GM18499 (cell line): ENCODE results near the gene SIX2.
"Not testable (repeated sequence)": the region's sequence is repeated elsewhere in the genome, so short reads cannot be mapped to it uniquely, and the experiment has no call there.

Experiments used
- ATAC-seq: cut with Tn5 transposase; IDR thresholded peaks from one replicate; pipeline ENCODE4 v1.9.1; 2021; ENCODE audit warnings: moderate number of reproducible peaks; ENCODE audit not compliant: insufficient read depth, unreplicated experiment

SIX2 gene

DNA sequence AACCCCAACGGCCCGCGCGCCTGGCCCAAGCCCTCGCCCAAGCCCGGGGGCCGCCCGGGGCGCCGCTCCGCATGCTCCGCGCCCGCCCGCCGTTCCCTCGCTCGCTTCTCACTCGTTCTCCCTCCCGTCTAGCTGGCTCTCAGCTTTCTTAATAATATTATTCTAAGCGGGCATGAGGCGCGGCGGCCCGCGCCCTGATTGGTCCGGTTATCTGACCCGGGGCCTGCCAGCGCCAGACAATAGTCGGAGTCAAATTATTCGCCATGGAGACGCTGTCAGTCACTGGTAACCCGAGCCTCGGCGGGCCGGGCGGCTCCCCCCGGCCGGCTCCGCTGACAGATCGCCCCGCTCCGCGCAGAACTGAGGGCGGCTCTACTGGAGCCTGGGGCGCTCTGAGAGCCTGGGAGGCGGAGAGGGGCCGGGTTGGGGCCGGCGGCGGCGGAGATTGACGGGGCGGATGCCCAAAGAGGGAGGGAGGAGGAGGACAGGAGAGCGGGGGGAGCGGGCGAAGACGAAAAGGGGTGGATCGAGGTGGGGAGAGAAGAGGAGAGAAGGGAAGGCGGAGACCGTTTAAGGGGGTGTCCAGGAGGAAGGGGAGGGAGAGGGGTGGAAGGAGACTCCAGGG lies at the start of gene SIX2:
TSS of gene SIX2 (minus strand) at position 150 of the 625 bp plus-strand sequence. CDS start 342 bp downstream, outside the sequence.
- ATAC-seq = no peak

DNA sequence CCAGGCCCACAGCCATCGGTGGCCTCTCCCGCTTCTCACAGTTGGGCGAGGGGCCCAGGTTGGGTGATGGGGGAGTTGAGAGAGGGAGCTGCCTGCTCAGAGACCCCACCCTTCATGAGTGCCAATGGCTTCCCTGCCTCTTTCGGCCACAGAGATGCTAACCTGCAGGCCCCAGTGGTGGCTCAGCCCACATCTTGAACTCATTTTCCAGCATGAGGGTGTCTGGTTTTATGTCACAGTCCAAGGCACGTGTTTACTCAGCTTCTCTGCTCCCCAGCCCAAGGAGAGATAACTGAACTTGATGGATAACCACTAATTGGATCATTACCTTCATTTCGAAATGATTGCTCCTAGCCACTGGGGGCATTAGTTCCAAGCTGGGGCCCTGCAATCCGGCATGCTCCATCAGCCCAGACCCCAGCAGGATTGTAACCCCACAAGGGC lies 45.9 kb upstream of the SIX2 start:
- ATAC-seq = no peak

DNA sequence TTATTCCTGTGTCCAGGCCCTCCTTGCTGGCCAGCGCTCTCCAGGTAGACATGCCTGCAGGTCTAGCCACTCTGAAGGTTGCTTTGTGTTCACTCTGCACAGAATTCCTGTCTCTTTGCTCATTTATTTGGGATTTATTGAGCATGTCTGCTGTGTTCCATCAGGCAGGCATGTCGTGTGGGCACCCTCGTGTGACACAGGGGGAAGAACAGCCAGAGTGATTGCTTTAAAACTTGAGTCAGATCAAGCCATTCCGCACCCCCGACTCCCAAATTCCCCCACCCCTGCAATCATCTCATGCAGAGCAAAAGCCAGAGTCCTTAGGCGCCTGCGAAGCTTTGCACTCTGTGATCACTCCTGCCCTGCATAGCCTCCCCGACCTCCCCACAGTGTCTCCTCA lies 44.7 kb upstream of the SIX2 start:
- no peak for ATAC-seq

DNA sequence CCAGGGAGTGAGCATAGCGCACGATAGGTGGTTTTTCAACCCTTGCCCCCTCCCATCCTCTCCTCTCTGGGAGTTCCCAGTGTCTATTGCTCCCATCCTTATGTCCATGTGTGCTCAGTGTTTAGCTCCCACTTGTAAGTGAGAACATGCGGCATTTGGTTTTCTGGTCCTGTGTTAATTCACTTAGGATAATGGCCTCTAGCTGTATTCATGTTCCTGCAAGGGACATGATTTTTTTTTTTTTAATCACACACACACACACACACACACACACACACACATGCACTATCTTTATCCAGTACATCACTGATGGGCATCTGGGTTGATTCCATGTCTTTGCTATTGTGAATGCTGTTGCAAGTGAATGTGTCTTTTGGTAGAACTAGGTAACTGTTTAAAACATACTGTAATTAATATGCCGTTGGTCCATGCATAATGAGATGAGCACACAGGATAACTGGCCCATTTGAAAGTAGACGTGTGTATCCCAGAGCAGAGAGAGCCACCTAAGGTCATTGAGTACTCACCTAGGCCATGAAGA lies 43.2 kb upstream of the SIX2 start:
- ATAC-seq = no peak

DNA sequence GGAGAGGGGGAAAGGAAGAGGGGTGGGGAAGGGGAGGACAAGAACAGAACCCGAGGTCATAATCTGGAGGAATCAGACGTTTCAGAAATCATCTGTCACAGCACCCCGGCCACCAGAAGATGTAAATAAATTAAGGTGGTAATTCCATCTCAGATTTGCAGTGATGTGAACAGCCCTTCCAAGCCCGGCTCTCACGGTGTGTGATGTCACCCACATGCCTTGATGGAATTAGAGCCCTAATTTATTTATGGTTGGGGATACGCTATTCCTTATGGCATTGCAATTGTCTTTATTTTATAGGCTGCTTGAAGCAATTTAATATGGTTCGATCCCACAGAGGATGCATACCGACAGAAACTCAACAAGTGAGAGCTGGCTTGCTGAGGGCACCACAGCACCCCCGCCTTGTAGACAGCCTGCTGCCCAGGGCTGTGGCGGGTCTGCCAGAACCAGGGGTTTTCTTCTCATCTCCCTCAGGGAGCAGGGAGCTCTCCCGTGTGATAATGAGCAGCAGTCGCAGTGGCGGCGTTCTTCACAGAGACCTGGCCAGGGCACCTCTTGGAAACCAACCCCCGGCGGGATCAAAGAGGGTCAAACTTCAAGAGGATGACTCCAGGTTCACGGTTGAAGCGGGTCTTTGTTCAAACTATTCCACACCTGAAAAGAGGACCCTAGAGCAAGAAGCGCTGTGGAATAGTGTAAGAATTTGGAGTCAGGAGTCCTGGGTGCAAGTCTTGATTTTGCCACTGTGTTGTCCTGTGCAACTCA lies 40.5 kb upstream of the SIX2 start:
- no peak for ATAC-seq

DNA sequence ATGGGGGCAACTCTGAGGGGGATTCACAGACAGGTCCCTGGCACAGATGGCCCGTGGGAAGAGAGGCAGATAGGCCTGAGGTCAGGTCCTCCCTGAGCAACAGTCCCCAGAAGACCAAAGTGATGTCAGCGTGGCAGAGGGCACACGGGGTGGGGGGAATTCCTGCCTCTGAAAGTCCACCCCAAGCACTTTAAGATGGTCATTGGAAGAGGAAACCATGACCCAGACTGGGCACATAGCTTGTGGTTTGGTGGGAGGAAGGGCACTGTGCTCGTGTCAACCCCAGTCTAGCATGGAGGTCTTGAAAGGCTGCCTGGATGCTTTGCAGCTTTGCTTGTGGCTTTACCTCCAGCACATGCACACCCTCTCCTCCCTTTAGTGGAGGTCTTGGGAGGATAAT lies 38.0 kb upstream of the SIX2 start:
- no peak for ATAC-seq

DNA sequence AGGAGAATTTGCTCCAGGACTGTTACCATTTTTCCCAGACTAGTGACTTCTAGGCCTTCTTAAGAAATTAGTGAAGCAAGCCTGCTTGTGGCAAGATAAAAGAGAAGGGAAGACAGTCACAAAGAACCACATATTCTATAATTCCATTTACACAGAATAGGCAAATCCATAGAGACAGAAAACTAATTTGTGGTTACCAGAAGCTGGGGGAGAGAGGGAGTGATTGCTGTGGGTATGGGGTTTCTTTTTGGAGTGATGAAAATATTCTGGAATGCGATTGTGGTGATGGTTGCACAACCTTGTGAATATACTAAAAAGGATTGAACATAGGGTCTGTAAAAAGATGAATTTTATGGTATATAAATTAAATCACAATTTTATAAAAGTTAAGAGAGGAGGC lies 37.5 kb upstream of the SIX2 start:
- no peak for ATAC-seq

DNA sequence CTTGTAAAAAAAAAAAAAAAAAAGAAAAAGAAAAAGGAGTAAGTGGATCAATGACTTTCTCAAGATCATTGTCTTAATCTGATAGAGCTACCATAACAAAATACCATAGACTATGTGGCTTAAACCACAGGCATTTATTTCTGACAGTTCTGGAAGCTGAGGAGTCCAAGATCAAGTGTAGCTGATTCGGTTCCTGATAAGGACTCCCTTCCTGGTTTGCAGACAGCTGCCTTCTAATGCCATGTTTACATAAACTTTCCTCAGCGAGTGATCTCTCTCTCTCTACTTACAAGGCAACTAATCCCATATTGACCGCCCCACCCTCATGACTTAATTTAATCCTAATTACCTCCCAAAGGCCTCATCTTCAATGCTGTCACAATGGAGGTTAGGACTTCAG lies 36.5 kb upstream of the SIX2 start:
- ATAC-seq = no peak

DNA sequence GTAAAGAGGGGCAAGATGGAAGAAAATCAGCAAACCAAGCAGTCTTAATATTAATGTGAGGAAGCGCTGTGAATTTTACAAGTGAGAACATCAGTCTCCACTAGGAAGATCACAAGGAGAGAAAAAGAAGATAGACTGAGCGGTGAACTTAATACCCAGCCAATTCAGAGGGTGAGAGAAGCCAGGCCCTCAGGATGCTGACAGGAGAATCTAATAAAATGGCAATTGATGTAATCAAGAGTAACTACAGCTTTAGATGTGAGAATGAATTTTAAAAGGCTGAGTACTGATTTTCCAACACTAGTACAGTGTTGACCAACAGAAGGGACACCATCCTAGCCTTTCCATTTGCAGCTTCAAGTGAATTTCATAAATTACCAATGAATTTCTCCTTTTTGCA lies 35.7 kb upstream of the SIX2 start:
- ATAC-seq = no peak

DNA sequence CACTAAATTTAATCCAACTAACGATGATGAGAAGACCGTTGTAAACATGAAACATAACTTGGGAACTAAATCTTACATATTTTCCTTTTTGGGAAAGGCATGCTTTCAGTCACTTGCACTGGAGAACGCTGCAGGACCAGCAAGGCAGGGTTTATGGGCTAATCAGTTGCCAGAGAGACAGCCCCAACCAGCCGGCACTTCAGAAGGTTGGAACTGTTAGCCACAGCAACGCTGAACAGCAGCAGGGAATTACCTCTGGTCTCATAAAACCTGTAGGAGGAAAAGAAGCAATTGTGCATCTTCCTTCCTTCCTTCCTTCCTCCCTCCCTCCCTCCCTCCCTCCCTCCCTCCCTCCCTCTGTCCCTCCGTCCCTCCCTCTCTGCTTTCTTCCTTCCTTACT lies 33.9 kb upstream of the SIX2 start:
- no peak for ATAC-seq

DNA sequence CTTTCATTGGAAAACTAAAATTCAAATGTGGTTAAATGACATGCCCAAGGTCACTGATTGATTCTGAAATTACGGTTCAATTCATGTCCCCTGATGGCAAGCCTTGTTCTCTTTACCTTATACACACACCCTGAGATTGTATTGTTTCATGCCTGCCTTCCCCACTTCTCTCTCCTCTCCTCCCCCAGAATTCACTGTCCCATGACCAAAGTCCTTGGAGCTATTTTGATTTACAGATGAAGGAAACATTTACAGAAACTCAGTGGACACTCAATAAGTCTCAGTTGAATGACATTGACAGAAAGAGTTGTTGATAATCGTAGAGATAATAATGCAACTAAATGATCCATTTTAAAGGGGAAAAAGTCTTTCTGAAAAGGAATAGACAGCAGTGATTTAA lies 33.1 kb upstream of the SIX2 start:
- ATAC-seq = no peak

DNA sequence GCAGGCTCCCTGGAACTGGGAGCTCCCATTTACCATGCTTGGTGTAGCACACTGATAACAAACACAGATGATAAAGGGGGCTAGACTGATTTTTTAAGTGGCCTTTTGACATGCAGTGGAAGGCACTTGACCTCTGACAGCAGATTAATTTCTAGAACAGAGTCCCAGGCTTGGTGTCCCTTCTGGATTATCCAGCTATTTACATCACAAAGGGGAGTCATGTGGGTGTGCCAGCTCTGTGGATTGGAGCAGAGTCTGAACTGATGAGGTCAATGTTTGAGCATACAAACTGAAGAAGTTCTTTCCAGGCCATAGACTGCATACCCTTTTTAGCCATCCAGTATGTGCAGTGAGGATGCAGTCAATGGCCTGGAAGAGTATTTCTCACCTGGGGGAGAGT lies 31.5 kb upstream of the SIX2 start:
- no peak for ATAC-seq

DNA sequence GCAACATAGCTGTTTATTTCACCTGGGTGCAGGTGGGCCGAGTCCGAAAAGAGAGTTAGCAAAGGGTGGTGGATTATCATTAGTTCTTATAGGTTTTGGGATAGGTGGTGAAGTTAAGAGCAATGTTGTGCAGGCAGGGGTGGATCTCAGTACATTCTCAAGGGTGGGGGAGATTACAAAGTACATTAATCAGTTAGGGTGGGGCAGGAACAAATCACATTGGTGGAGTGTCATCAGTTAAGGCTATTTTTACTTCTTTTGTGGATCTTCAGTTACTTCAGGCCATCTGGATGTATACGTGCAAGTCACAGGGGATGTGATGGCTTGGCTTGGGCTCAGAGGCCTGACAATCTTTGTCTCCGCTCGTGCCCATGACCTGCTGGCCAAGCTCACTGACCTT lies 30.6 kb upstream of the SIX2 start:
- not testable (repeated sequence) for ATAC-seq

DNA sequence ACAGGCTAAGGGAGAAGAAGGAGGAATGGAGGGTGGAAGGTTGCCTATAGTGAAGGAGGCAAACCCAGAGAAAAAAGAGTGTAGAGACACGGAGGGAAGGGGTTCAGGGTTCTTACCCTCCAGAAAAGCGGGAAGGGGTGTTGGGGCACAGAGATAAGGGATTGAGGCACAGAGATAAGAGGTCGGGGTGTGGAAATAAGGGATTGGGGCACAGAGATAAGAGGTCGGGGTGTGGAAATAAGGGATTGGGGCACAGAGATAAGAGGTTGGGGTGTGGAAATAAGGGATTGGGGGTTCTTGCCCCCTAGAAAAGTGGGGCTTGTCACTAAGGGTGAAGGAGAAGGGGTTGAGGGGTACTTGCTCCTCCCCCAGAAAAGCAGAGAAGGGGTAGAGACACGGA lies 29.6 kb upstream of the SIX2 start:
- not testable (repeated sequence) for ATAC-seq

DNA sequence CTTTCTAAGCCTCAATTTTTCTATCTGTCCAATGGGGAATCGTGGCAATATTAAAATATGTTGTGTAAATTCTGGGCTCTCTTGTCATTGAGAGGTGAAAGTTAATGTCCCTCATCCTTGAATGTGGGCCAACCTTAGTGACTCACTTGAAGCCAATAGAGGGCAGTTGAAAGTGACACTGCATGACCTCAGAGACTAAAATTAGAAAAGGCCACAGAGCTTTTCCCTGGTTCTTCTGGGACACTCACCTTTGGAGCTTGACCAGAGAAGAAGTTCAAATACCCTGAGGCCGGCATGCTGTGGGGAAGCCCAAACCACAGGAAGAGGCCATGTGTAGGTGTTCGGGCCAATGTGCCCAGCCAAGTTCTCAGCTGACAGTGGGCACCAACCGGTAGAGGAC lies 24.1 kb upstream of the SIX2 start:
- no peak for ATAC-seq

DNA sequence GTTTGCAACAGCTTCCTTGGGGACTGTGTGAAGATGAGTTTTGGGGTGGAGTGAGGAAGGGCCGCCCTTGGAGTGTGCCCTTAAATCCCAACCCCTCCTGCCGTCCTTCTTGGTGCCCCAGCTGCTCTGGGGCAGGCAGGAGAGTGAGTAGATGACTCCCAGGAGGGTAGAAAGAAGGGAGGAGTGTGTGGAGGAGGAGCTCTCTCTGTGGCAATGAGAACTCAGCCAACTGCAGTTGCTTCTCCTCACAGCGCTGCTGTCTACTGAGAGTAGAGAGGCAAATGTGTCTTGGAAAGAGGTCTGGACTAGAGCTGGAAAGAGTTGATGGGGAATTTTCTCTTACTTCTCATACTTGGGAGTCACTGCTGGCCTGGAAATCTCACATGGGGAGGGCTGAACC lies 21.8 kb upstream of the SIX2 start:
- ATAC-seq = no peak

DNA sequence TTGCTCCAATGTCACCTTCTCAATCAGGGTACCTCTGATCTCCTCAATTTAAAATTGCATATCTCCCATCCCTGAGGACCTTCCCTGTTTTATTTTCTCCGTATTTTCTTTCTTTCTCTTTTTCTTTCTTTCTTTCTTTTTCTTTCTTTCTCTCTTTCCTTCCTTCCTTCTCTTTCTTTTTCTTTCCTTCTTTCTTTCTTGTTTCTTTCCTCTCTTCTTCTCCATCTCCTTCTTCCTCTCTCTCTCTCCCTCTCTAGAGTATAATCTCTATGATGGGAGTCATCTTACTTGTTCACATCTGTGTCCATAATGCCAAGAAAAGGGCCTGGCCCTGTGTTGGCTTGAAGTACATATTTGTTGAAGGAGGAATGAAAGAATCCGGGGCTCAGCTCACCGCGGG lies 21.3 kb upstream of the SIX2 start:
- ATAC-seq = no peak

DNA sequence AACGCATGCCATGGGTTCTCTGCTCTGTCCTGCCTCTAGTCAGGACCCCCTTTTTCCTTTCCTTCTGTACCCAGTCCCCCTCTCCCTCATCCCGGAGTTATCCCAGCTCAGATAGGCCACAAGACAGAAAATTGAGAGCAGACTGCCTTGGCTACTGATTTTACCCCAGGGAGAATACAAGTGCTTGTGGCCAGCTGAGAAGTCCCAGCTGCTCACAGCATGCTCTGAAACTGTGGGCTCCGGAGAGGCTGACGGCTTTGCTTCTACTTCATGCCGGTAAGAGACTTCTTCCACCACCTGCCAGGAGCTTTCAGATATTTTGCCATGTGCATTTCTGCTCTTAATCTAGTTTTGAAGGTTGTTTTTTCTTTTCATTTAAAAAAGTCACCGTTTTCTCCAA lies 20.0 kb upstream of the SIX2 start:
- ATAC-seq = no peak

DNA sequence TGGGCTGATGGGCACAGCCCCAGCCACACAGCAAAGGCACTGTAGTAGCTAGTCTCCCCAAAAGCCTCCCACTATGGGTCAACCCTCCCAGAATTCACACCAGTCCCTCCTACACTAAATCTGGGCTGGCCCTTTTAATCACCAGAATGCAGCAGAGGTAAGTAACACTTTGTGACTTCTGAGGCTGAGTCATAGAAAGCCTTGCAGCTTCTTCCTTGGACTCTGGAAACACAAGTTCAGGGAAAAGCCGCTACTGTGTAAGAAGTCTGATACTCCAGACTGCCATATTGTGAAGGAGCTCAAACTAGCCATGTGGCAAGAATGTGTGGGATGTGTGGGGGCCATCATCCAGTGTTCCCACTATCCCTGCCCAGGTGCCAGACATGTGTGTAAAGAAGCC lies 19.0 kb upstream of the SIX2 start:
- ATAC-seq = no peak

DNA sequence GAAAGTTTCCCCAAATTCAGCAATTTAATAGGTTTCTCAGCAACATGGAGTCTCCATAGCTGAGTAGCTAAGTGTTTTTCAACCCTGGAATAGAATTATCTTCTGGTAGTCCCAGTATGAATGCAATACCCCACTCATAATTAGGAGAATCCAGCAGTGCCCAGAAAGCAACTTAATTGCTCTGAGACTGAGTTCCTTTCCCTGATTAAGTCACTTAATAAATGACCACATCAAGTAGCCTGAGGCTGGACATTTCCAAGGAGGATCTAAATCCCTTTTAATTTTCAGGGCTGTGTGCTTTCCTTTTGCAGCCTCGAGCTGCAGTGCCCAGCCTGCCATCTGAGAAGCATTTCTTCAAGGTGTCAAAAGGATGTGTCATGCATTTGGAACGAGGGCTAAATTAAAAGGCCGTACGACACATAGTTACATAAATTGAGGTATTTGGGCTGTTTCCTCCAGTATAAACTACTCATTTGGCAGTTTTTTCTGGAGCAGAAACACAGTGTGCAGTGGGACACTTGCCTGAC lies 17.7 kb upstream of the SIX2 start:
- no peak for ATAC-seq

DNA sequence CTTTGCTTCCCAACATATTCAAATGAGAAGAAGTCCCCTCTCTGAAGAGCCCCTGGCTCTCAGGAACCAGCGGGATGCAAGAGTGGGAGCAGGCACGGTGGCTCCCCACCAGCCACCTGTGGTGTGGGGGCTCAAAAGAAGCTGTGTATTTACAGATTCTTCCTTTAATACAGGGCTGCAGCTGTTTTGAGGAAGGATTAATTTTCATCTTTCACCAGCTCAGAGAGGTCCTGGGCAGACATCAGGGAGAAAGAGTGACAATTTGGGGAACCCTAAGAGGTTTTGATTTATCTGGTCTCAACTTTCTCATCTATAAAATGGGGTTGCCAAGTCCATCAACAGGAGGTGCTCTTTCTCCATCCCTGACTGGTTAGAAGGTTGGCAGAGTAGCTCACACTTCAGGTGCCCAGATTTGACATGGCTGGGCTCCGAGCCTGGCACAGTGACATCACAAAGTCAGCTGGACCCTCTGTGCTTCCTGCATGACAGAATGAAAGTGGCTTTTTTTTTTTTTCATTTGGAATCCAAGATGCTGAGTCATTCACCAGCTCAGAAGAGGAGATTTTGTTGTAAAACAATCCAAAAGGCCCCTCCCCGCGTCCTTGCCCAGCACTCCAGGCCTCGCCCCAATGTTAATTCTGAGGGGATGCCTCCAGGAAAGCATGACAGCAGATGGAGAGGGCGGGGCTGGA lies 15.5 kb upstream of the SIX2 start:
- no peak for ATAC-seq
